GM18507 (cell line): ENCODE results near the gene DST.

ENCODE experiments used
- DNase-seq: peaks from one replicate; pipeline ENCODE4 v3.0.0; 2011; ENCODE audit warnings: low read depth; ENCODE audit not compliant: insufficient read length; ENCODE audit errors: extremely low spot score
- FAIRE-seq: peaks from 2 replicates; lab custom pipeline; 2011; peaks lifted over from hg19 to GRCh38; lab: Jason Lieb, UNC

Gene DST

GRCh38 chr6:56525974-56526789 lies 116.5 kb downstream of the DST start:
- DNase-seq (no peak), FAIRE-seq (no peak)

- FAIRE-seq: no peak
- DNase-seq: no peak
Measured at GRCh38 chr6:56524891-56525703, 117.6 kb downstream of the DST start.

GRCh38 chr6:56522495-56523270 lies 120.0 kb downstream of the DST start:
- no peak for DNase-seq
- FAIRE-seq: no peak

GRCh38 chr6:56521976-56522375 lies 120.7 kb downstream of the DST start:
- no peak for DNase-seq
- FAIRE-seq: no peak

- DNase-seq (no peak), FAIRE-seq (no peak)
Measured at GRCh38 chr6:56521454-56521853, 121.2 kb downstream of the DST start.

- no peak for DNase-seq
- FAIRE-seq: no peak
Measured at GRCh38 chr6:56520218-56520617, 122.5 kb downstream of the DST start.

GRCh38 chr6:56518995-56519767 lies 123.5 kb downstream of the DST start:
- no peak for DNase-seq
- no peak for FAIRE-seq

GRCh38 chr6:56517155-56517745 lies 125.4 kb downstream of the DST start:
- DNase-seq: no peak
- no peak for FAIRE-seq

GRCh38 chr6:56516003-56516402 lies 126.7 kb downstream of the DST start:
- no peak for FAIRE-seq
- DNase-seq: no peak

- no peak for FAIRE-seq
- DNase-seq: no peak
Measured at GRCh38 chr6:56515081-56515905, 127.4 kb downstream of the DST start.

GRCh38 chr6:56514395-56514794 lies 128.3 kb downstream of the DST start:
- no peak for DNase-seq
- FAIRE-seq: no peak

GRCh38 chr6:56513631-56514030 lies 129.1 kb downstream of the DST start:
- FAIRE-seq (no peak), DNase-seq (no peak)

- no peak for DNase-seq
- no peak for FAIRE-seq
Measured at GRCh38 chr6:56511591-56511990, 131.1 kb downstream of the DST start.

- no peak for DNase-seq
- FAIRE-seq: no peak
Measured at GRCh38 chr6:56510984-56511531, 131.6 kb downstream of the DST start.

GRCh38 chr6:56509031-56509430 lies 133.7 kb downstream of the DST start:
- DNase-seq: no peak
- FAIRE-seq: no peak

GRCh38 chr6:56507517-56507916 lies 135.2 kb downstream of the DST start:
- no peak for FAIRE-seq
- DNase-seq: no peak

GRCh38 chr6:56505512-56506260 lies 137.0 kb downstream of the DST start:
- peak; percentile 42 for FAIRE-seq
- DNase-seq: no peak
